Peyer's patch (tissue), 4 donors: ENCODE results near the gene AOPEP. TPM values are rescaled to one million over a fixed set of nuclear protein-coding genes. Genes with fewer than 3 reads are reported as not detected.
A peak's percentile ranks its signal among the peaks of the same experiment; 100 is the strongest.

Source experiments
- DNase-seq, 3 donors: peaks; one replicate each; pipeline ENCODE4 v3.0.0-alpha.2; 2017 to 2019
- H3K27ac ChIP-seq, 4 donors: fragments of 200-600 bp; sonication (generic); one replicate each; pipeline ENCODE4 v1.5.1; 2016 to 2019
- H3K27me3 ChIP-seq, 2 donors: fragments of 200-600 bp; sonication (generic); one replicate each; pipeline ENCODE4 v1.5.1; 2019
- H3K36me3 ChIP-seq, 3 donors: fragments of 200-600 bp; sonication (generic); one replicate each; pipeline ENCODE4 v1.5.1; 2016 to 2019
- H3K4me1 ChIP-seq, 4 donors: fragments of 200-600 bp; sonication (generic); one replicate each; pipeline ENCODE4 v1.5.1; 2016 to 2019
- H3K4me3 ChIP-seq, 4 donors: fragments of 200-600 bp; sonication (generic); 1 replicate in 3 of 4; 2 replicates in 1 of 4; pipeline ENCODE4 v1.5.1; 2016 to 2019; ENCODE audit warnings: mild to moderate bottlenecking in 1 of 4
- H3K9me3 ChIP-seq, 4 donors: fragments of 200-600 bp; sonication (generic); one replicate each; pipeline ENCODE4 v1.5.1; 2016 to 2019; ENCODE audit warnings: mild to moderate bottlenecking in 1 of 4
- CTCF ChIP-seq, 6 experiments: fragments of 450-650 bp in 4 of 6; fragments of 200-600 bp in 2 of 6; sonication (generic) in 1 of 6; IDR thresholded peaks; one replicate each; pipeline ENCODE4 v1.5.1; 2017 to 2019; ENCODE audit warnings: antibody characterized with exemption in 6 of 6, mild to moderate bottlenecking in 3 of 6, moderate library complexity in 1 of 6
- POLR2A ChIP-seq, 2 donors: fragments of 450-650 bp; IDR thresholded peaks; one replicate each; pipeline ENCODE4 v1.5.1; 2017; ENCODE audit warnings: antibody characterized with exemption in 2 of 2, mild to moderate bottlenecking in 2 of 2, moderate library complexity in 2 of 2
- total RNA-seq, 4 donors: library from RNA; depleted of rRNA; stranded (reverse); fragments of >200 nt; gene quantifications; one replicate each; pipeline ENCODE4 v1.1.0, GENCODE V29; 2016

The AOPEP gene
- total RNA-seq, 4 donors from 2014 or later = 83.5 to 272 (median 117) TPM

DNA sequence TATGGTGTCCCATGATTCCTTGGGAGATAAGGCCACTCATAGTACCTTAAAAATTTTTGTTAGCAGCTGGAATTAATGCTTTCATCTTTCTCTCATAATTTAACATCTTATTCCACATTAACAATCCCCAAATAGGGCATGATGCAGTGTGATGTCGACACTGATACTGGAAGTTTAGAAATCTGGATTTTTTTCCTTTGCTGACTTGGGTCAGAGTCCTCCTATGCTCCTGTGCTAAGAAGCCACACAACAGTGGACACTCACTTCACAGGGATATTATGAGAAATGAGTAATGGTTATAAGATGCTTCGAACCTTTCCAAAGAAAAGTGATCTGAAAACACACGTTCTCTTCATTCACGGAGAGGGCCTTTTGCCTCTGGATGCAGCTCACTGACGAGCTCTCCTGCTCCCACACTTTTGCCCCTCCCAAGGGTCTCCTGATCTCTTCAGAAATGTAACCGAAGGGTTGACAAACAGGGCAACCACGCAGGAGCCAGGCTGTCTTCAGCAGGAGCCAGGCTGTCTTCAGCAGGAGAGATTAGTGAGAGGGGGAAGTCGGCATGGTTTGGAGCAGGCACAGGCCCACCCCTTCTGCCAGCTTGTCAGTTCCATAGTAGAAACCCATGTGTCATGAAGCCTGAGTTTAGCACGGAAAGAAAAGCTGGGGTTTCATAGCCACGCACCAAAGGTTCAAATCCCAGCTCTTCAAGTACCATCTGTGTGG, 247.8 kb downstream of the AOPEP start:
- no peaks in the 10 kb centered on the region for H3K27me3 ChIP-seq
- TF ChIP-seq CTCF (IDR thresholded peaks at IDR 0.05) (no peak), POLR2A (IDR thresholded peaks at IDR 0.05) (no peak)
- peaks cover 0 to 8% (median 0%) of the 10 kb centered on the region in 4 donors for H3K4me1 ChIP-seq
- H3K36me3 ChIP-seq = no peaks in the 10 kb centered on the region
- no peaks in the 10 kb centered on the region for H3K9me3 ChIP-seq
- H3K4me3 ChIP-seq = no peak overlapping the region
- no peak for DNase-seq
- peak overlapping the region in 3 of 4 donors; percentile 2 to 52 (median 25) for H3K27ac ChIP-seq

GRCh38 chr9:94975480-94975879, 249.0 kb downstream of the AOPEP start:
- no peak overlapping the region for H3K27ac ChIP-seq
- no peaks in the 10 kb centered on the region for H3K9me3 ChIP-seq
- H3K4me3 ChIP-seq = no peak overlapping the region
- no peak for TF ChIP-seq POLR2A (IDR thresholded peaks at IDR 0.05)
- no peak for TF ChIP-seq CTCF (IDR thresholded peaks at IDR 0.05)
- H3K4me1 ChIP-seq = peaks cover 0 to 8% (median 0%) of the 10 kb centered on the region in 4 donors
- DNase-seq = no peak
- no peaks in the 10 kb centered on the region for H3K27me3 ChIP-seq
- H3K36me3 ChIP-seq = no peaks in the 10 kb centered on the region

- Histone ChIP-seq H3K4me1 (peaks cover 0 to 8% (median 0%) of the 10 kb centered on the region in 4 donors), H3K27ac (no peak overlapping the region)
Observed at GRCh38 chr9:94976077-94976476, 249.6 kb downstream of the AOPEP start.

DNA sequence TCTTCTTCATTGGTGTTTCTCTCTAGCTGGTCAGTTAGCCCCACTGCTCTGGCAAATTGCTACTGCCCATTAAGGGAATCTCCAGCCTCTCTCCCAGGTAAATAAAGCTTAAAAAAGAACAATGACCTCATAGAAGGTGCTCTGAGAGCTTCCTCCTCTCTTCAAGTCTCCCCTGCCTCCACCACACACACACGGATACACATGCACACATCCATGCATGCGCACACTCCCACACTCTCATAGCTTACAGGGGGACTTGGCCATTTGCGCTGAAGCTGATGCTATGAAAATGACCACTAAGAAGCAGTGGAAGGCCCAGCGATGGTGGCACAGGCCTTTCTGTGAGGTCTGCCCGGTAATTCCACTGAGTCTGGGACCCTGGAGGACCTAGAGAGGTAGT, 250.9 kb downstream of the AOPEP start:
- Histone ChIP-seq H3K36me3 (no peaks in the 10 kb centered on the region), H3K27me3 (no peaks in the 10 kb centered on the region), H3K27ac (no peak overlapping the region), H3K9me3 (no peaks in the 10 kb centered on the region), H3K4me3 (no peak overlapping the region), H3K4me1 (peaks cover 0 to 8% (median 0%) of the 10 kb centered on the region in 4 donors)
- TF ChIP-seq CTCF (IDR thresholded peaks at IDR 0.05) = no peak
- TF ChIP-seq POLR2A (IDR thresholded peaks at IDR 0.05) = no peak
- DNase-seq = no peak

More at GRCh38 chr9:94976077-94976476, 249.6 kb downstream of the AOPEP start:
- TF ChIP-seq POLR2A (IDR thresholded peaks at IDR 0.05) = no peak
- no peak for TF ChIP-seq CTCF (IDR thresholded peaks at IDR 0.05)
- no peaks in the 10 kb centered on the region for H3K9me3 ChIP-seq
- DNase-seq = no peak
- H3K36me3 ChIP-seq = no peaks in the 10 kb centered on the region
- no peaks in the 10 kb centered on the region for H3K27me3 ChIP-seq
- H3K4me3 ChIP-seq = no peak overlapping the region

DNA sequence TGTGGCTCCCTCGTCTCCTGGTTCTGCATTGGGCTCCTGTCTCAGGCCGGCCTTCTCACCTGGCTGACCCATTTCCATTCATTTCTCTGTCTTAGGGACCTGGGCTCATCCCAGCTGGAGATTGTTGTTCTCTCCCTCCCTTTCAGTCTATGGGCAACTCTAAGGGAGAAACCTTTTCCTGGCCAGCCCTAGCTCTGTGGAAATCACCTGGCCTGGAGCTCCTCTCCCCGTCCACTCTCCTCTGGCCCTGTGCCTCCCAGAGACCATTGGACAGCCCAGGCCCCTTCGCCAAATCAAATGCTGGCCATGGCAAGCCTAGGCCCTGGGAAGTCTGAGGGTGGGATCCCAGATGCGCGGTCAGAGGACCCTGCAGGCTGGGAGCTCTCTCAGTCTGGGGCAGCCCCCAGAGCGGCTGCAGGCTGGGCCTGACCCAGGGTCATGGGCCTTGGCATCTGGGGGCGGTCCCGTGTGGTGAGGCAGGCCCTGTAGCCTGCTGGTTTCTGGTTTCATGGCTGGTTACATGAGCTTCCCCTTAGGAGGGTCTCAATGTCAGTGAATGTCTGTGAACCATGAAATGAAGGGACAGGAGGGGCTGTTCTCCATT, 253.5 kb downstream of the AOPEP start:
- DNase-seq = no peak
- H3K27me3 ChIP-seq = no peaks in the 10 kb centered on the region
- H3K4me1 ChIP-seq = peaks cover 0 to 8% (median 0%) of the 10 kb centered on the region in 4 donors
- no peak overlapping the region for H3K4me3 ChIP-seq
- H3K36me3 ChIP-seq = no peaks in the 10 kb centered on the region
- no peak overlapping the region for H3K27ac ChIP-seq
- no peaks in the 10 kb centered on the region for H3K9me3 ChIP-seq
- TF ChIP-seq CTCF (IDR thresholded peaks at IDR 0.05) (no peak), POLR2A (IDR thresholded peaks at IDR 0.05) (no peak)
